ENCODE results near the gene OGDH.
"Not testable (repeated sequence)": the region's sequence is repeated elsewhere in the genome, so short reads cannot be mapped to it uniquely, and the experiment has no call there.

OGDH gene

GRCh38 chr7:44606341-44607140 is at the start of gene OGDH:
Gene OGDH (plus strand): TSS chr7:44606627. CDS start chr7:44624344, 17,717 bp downstream.
- peak; percentile 84 to 96 for DNase-seq

GRCh38 chr7:44557485-44557884 is 48.9 kb upstream of the OGDH start:
- no peak for DNase-seq

- DNase-seq: no peak
Observed at GRCh38 chr7:44559485-44559884, 46.9 kb upstream of the OGDH start.

GRCh38 chr7:44561481-44561880 is 44.9 kb upstream of the OGDH start:
- DNase-seq: no peak

GRCh38 chr7:44561962-44562621 is 44.3 kb upstream of the OGDH start:
- DNase-seq: no peak

GRCh38 chr7:44562622-44562962 is 43.8 kb upstream of the OGDH start:
- not testable (repeated sequence) for DNase-seq

GRCh38 chr7:44563171-44563679 is 43.2 kb upstream of the OGDH start:
- no peak for DNase-seq

GRCh38 chr7:44564606-44565005 is 41.8 kb upstream of the OGDH start:
- DNase-seq: no peak

GRCh38 chr7:44565097-44565794 is 41.2 kb upstream of the OGDH start:
- DNase-seq: peak in 1 of 2 experiments; percentile 50

- no peak for DNase-seq
Observed at GRCh38 chr7:44565795-44566559, 40.5 kb upstream of the OGDH start.

GRCh38 chr7:44566680-44567079 is 39.7 kb upstream of the OGDH start:
- no peak for DNase-seq

GRCh38 chr7:44567884-44568283 is 38.5 kb upstream of the OGDH start:
- no peak for DNase-seq

GRCh38 chr7:44568771-44569560 is 37.5 kb upstream of the OGDH start:
- no peak for DNase-seq

GRCh38 chr7:44569959-44570358 is 36.5 kb upstream of the OGDH start:
- no peak for DNase-seq

GRCh38 chr7:44572771-44573170 is 33.7 kb upstream of the OGDH start:
- no peak for DNase-seq

GRCh38 chr7:44573464-44574286 is 32.8 kb upstream of the OGDH start, which contains the start of gene DDX56:
Gene DDX56 (minus strand): TSS chr7:44573908. CDS start chr7:44573895, 13 bp downstream.
- DNase-seq: peak; percentile 84 to 94

GRCh38 chr7:44574287-44574872 is 32.0 kb upstream of the OGDH start:
- no peak for DNase-seq

- DNase-seq: no peak
Observed at GRCh38 chr7:44575054-44575453, 31.4 kb upstream of the OGDH start.

GRCh38 chr7:44576228-44576627 is 30.2 kb upstream of the OGDH start:
- DNase-seq: no peak

Measured in SW 1271 (cell line).